Activated CD8-positive, alpha-beta memory T cell treated with anti-CD3 and anti-CD28 coated beads for 24 hours (primary cell): ENCODE data around the gene MAPKAPK3.

Source experiments
- DNase-seq: peaks from one replicate; pipeline ENCODE4 v3.0.0-alpha.2; 2020

MAPKAPK3 gene

DNA sequence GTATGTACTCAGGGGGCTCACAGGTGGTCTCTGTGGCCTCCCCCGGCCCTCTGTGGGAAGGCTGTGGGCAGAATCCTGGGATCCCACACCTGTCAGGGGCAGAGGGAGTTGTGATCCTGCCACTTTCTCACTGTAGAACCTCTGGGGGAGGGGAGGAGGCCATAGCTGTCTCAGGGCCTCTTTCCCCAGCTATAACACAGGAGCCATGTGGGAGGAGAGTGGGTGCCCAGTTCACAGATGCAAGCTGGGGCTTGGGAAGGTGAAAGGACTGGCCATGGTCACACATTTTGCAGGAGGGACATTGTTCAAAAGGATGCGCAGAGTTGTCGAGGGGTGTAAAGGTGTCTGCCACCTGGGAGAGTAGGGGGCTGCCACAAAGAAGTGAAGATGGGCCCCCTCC is 11.7 kb downstream of the MAPKAPK3 start:
- DNase-seq, result no peak

- no peak for DNase-seq
These were observed 13.4 kb downstream of the MAPKAPK3 start for GRCh38 chr3:50630394-50630793.

DNA sequence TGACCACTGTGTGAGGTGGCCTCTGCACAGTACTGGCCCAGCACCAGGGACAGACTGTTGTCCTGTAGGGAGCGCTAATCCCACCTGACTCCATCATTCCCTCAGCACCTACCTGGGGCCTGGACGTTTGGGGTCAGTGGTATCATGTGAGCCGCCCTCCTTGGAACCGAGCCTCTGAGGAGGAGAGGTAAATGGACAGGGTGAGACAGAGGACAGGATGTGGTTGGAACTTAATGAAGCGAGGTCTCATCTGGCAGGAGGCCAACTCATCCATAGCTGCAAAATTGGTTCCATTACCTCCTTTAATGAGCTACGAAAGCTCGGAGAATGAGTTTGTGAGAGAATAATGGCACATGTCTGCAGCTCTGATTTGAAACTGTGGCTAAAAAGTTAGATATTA is 13.9 kb downstream of the MAPKAPK3 start:
- no peak for DNase-seq

DNA sequence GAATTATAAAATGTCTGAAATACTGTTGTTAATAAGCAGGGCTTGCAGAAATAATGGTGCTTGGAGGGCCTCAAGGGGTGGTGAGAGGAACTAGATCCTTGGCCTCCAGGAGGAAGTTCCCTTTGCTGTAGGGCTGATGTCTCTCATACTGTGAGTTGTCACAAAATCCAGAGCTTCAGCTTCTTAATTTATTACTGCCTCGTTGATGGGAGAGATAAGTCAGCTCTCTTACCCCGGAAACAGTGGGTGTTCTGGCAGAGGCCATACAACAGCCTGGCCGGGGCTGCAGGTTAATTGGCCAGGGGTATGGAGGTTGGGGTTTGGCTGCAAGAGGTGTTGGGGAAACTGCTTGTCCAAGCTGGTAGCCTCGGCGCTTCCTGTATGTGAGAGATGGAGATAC is 15.5 kb downstream of the MAPKAPK3 start:
- no peak for DNase-seq

GRCh38 chr3:50633230-50633790 is 16.4 kb downstream of the MAPKAPK3 start:
- DNase-seq, result no peak

- DNase-seq, result no peak
These were observed 18.1 kb downstream of the MAPKAPK3 start for GRCh38 chr3:50635066-50635465.

DNA sequence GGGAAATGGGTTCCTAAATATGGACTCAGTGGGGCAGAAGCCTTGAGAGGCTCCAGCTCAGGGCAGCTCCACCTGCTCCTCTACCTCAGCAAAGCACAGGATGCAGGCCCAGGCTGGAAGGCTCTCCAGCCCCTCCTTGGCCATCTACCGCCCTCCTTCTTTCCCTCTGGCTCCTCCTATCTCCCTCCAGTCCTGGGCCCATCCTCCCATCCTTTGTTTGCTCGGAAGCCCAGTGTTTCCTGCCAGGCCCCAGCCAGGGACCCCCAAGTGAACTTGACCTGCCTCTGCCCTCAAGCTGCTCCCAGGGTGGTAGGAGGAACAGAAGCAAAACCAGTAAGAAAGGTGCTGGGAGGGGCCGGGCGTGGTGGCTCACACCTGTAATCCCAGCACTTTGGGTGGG is 20.1 kb downstream of the MAPKAPK3 start:
- DNase-seq, result no peak

GRCh38 chr3:50637945-50638344 is 21.0 kb downstream of the MAPKAPK3 start:
- DNase-seq, result no peak

DNA sequence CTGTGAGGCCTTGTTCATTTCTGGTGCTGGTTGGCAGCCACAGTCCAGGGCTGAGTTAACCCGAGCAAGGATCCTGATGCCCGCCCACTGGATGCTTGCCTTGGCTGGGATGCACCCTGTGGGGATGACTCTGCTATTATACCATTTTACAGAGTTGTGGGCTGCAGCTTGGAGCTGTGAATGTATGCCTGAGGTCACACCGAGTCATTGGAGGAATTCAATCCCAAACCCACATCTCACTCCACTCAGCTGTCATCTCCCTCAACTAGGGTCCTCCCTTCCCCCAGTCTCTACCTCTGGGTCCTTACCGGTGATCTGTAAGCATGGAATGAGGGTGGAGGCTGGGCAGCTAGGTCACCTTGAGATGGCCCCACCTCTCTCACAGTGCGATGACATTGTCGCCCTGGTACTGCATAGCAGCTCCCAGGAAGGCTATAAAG is 22.1 kb downstream of the MAPKAPK3 start:
- no peak for DNase-seq

DNA sequence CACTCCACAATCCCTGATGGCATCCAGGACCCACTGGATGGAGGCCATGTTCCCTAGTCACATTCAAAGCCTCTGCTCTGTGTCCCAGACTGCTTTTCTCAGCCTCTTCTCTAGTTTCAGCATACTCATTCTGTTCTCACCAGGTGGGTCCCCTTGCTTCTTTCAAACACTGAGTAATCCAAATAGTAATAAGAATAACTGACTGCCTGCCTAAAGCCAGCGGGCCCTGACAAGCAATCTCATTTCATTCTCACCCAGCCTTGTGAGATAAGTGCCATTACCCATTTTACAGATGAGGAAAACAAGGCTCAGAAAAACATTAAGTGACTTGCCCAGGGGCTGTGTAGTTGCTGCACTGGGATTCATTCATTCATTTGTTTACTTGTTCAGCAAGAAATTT is 25.4 kb downstream of the MAPKAPK3 start:
- no peak for DNase-seq

- DNase-seq, result no peak
These were observed 27.6 kb downstream of the MAPKAPK3 start for GRCh38 chr3:50644561-50644960.

- DNase-seq, result no peak
These were observed 28.4 kb downstream of the MAPKAPK3 start for GRCh38 chr3:50645378-50645777.

GRCh38 chr3:50648313-50648712 is 31.4 kb downstream of the MAPKAPK3 start:
- no peak for DNase-seq

DNA sequence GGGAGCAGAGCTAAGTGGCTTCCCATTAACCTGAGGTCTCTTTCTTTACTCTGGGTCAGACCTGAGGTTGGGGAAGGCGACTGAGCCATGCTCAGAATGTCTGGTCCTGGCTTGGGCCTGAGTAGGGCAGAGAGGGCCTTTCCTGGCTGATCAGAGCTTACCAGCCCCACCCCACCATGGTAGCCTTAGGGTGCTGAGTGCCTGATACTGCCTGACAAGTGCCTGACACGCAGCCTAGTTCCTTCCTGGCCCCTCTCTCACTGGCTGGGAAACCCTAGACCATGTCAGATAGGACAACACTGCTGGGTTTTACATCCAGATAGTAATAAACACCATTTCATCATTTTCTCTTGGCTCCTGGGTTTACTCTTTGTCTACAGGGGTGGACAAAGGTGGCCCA is 32.0 kb downstream of the MAPKAPK3 start:
- DNase-seq, result no peak

DNA sequence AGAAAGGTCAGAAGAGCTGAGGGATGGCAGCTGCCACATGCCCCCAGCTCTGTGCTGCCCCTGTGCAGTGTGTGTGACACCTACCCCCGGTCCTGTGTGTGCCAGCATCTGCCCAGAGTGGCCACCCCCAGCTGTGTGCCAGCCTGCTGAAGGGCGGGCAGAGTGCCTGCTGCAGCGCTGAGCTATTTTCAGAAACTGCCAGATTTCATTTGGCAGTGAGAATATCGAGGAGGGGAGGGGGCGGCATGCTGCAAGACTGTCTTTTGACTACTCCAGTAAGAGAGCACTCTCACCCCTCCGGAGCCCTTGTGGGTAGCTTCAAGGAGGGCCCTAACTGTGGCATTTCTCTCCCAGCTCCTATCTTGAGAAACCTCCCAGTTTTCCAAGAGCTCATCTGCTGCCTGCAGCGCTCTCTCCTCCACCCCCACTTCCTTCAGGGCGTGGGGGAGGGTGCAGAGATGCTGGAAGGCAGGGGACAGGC is 32.5 kb downstream of the MAPKAPK3 start:
- no peak for DNase-seq

- DNase-seq, result no peak
These were observed 33.1 kb downstream of the MAPKAPK3 start for GRCh38 chr3:50650018-50650417.

- DNase-seq, result no peak
These were observed 34.5 kb downstream of the MAPKAPK3 start for GRCh38 chr3:50651445-50651844.

- no peak for DNase-seq
These were observed 35.1 kb downstream of the MAPKAPK3 start for GRCh38 chr3:50651920-50652529.

GRCh38 chr3:50652709-50653108 is 35.8 kb downstream of the MAPKAPK3 start:
- peak; percentile 81 for DNase-seq

DNA sequence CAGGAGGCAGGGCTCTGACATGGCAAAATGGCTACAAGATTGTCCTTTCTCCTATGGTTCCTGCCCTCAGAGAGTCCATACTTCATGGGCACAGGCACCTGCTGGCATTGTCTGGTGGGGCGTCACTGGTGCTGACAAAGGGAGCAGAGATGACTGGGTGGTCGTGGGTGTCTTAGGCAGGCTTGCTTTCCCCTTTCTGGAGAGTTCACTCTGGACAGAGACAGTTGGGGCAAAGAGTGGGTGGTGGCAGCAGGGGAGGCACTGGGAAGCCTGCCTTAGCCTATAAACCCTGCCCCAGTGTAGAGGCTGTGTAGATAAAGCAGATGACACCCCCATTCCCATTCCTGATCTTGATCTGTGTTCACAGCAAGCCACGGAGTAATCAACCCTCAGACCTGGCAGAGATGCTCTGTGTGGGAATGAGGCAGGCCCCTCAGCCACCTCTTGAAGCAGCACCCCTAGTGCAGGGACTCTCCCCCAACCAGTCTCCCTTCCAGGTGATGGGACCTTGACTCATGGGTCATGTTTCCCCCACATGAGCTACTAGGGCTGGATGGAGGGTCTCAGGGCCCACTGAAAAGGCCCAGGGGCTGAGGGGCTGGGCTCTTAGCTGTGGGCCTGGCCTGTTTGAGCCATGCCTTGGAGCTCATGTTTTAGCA is 37.1 kb downstream of the MAPKAPK3 start:
- DNase-seq, result no peak

DNA sequence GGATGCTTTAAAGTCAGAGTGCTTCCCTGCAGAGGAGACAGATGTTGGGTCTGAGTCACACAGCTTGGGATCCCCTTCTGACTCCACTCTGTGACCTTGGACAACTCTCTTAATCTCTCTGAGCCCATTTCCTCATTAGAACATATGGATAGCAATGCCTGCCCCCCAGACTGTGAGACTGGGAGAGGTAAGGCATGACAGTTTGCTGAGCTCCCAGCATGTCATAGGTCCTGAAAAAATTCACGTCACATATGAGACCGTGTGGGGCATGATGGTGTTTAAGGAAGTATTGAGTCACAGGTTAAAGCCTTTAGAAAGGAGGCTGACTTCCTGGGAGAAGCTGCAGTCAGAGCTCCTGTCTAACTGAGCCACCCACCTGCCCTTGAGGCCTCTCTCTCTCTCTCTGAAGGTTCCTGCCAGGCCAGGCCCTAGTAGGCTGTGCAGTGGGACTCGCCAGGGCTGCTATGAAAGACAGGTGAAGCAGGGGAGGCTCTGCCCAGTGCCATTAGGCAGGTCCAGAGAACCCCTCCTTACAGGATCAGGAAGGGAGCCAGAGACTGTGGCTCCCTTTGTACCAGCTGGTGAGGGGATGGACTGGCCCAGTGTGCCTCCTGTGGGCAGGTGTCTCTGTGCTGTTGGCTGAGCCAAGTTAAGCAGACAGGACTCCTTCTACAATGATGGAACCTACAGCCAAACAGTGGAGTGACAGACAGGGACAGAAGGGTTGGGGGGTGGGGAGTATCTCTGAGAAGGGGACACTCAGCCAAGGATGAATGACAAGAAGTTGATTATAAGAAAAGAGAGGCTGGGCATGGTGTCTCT is 38.3 kb downstream of the MAPKAPK3 start:
- DNase-seq, result no peak

GRCh38 chr3:50656417-50657195 is 39.7 kb downstream of the MAPKAPK3 start:
- DNase-seq, result no peak

- no peak for DNase-seq
These were observed 40.5 kb downstream of the MAPKAPK3 start for GRCh38 chr3:50657407-50657806.
